ENCODE data around the gene METTL17.
A peak's percentile ranks its signal among the peaks of the same experiment; 100 is the strongest.
"Not testable (repeated sequence)": the region's sequence is repeated elsewhere in the genome, so short reads cannot be mapped to it uniquely, and the experiment has no call there.

The METTL17 gene

GRCh38 chr14:20997564-20997963 is 7.8 kb downstream of the METTL17 start:
- DNase-seq = no peak

GRCh38 chr14:20998139-20998538 is 8.4 kb downstream of the METTL17 start:
- no peak for DNase-seq

GRCh38 chr14:20998674-20999366 is 9.0 kb downstream of the METTL17 start, which contains the start of gene SLC39A2:
SLC39A2 (plus strand) TSS chr14:20999293; CDS start chr14:20999447, 154 bp downstream.
- no peak for DNase-seq

DNA sequence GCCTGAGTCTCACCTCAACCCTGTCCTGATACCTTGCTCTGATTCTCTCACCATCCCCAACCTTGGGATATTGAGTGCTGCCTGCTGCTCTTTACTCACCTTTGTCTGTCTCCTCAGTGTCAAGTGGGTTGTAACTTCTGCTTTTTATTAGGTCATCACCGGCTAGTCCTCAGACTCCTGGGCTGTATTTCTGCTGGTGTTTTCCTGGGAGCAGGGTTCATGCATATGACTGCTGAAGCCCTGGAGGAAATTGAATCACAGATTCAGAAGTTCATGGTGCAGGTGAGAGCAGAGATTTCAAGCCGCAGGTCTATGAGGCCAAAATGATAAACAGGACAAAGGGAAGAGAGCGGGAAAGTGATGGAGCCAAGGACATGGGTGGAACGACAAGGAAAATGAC is 9.8 kb downstream of the METTL17 start:
- no peak for DNase-seq

DNA sequence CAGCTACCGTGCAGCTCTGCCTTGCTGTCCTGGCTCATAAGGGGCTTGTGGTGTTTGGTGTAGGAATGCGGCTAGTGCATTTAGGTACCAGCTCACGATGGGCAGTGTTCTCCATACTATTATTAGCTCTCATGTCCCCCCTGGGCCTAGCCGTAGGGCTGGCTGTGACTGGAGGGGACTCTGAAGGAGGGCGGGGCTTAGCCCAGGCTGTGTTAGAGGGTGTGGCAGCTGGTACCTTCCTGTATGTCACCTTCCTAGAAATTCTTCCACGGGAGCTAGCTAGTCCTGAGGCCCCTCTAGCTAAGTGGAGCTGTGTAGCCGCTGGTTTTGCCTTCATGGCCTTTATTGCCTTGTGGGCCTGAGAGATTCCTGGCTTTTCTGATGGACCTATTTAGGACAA is 11.4 kb downstream of the METTL17 start:
- no peak for DNase-seq

- no peak for DNase-seq
These were observed 14.1 kb downstream of the METTL17 start for GRCh38 chr14:21003788-21004346.

DNA sequence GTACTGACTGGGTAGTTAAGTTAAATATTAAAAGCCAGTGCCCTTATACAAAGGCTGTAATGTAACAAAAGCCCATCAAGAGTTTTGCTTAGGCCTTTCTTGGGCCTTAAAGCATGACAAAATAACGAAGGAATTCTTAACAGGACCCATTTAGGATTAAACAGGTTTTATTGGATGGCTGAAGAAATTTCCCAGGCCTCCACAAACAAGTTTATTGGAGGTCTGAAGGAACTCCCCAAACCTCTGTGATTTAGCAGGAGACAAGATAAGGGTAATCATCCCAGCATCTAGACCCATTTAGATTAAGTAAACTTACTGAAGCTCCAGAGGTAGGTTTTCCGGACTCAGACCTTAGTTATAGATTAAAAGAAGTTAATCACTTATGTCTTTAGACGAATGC is 19.9 kb downstream of the METTL17 start:
- not testable (repeated sequence) for DNase-seq

DNA sequence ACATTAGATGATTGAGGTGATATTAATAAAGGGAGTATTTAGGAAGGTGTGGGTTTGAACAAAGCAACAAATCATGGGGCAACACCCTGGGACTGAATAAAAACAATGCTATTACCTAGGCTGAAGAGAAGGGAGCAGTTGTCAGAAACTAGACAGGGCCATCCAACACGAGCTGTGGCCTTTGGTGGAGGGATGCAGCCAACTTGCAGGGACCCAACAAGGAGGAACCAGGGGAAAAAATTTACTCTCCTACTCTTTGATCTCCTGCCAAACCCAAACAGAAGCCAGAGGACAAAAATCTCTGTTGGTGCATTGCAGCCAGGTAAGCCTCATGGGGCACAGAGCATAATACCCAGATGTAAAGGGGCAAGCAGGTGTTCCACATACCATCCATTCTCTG is 21.4 kb downstream of the METTL17 start:
- DNase-seq = no peak

- DNase-seq = peak; percentile 90
These were observed 25.0 kb downstream of the METTL17 start for GRCh38 chr14:21014761-21015190.

DNA sequence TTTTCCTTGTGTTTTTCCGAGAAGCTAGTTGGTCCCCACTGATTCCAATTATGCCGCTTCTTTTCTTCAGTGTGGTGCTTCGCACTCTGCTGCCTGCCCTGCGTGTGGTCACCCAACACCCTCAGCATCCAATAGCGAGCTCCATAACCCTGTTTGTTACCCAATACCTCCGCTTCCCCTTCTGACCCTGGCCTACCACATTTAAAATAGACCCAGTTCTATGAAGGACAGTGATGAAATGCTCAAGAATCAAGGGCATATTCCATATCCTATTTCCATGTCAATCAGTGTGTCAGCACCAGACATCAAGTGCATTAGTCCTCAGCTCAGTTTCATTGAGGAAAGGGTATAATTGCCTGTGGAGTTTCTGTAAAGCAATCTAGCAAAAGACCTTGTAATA is 25.5 kb downstream of the METTL17 start:
- no peak for DNase-seq

DNA sequence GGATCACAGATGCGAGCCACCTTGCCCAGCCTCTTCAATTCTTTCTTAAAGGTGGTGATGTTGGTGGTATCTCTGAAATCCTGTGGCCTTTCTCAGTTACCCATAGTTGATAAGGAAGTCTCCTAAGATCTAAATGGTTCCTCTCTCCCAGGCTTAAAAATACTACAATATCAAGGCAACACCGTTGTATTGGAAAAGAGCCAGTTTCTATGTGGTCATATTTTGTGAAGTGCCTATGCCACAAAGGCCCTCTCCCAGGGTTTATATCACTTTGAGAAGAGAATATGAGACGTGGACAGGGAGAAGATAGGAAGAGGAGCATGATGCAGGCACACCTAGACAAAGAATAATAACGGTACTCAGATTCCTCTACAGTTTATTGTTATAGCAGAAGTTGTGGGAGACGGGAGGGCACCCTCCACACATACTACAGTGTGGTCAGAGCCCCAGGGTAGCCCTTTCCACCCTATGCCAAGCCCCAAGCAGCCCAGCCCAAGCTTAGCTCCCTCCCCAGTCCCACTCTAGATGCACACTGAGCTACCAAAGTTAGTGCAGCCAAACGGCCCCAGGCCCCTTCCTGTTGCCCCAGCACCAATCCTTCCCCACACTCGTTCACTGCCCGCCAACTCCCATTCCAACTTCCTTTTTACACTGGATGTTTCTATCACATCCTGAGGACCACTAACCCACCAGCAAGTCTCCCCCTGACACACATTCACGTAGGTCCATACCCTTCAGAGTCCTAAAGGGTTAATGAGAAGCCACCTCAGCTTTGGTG is 26.8 kb downstream of the METTL17 start:
- no peak for DNase-seq

DNA sequence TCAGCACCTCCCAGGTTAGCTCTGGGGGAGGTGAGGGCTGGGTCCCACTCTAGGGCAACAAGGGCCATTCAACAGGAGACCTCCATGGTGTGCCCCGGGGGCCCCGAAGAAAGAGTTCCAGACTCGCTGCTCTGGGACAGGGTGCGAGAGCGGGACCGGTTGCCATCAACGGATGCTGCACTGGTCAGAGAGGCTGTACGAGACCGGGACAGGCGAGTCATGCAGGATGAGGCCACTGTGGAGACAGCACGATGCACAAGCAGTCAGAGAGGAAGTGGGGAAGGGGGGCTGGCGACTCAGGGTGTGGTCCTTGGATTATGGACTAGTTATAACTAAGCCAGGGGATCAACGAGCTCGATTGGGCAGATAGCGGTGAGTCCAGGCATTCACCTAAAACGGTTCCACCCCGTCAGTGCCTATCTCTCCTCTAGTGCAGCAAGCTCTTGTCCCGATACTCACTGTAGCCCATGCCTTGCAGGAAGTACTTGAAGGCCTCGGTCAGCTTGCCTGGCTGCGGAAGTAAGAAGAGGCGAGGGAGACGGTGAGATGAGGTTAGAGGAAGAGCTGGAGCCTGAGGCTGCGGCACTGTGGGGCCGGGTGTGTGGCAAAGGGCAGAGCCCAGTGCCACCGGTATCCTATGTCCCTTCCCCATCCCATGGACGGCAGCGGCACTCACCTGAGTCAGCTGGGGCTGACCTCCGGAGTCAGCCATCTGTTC is 27.9 kb downstream of the METTL17 start:
- DNase-seq = no peak

DNA sequence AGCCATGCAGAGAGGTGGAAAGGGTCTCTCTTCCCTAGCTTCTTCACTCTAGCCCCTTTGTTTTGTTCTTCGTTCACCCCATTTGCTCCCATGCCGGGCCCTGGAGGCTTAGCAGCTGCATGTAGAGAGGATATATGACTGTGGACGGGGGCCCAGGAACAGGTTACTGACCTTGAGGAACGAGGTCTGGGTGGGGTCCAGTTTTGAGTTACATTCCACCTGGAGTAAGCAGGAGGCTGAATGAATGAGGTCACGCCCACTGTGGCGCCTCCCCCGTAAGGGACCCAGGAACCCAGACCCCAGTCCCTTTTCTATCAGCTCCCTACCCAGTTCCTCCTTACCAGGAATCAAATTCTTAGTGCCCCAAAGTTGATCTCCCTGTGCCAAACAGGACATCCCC is 28.5 kb downstream of the METTL17 start:
- no peak for DNase-seq

GRCh38 chr14:21018781-21019180 is 29.0 kb downstream of the METTL17 start:
- no peak for DNase-seq

GRCh38 chr14:21019366-21019765 is 29.6 kb downstream of the METTL17 start:
- DNase-seq = no peak

GRCh38 chr14:21020977-21021545 is 31.3 kb downstream of the METTL17 start:
- no peak for DNase-seq

DNA sequence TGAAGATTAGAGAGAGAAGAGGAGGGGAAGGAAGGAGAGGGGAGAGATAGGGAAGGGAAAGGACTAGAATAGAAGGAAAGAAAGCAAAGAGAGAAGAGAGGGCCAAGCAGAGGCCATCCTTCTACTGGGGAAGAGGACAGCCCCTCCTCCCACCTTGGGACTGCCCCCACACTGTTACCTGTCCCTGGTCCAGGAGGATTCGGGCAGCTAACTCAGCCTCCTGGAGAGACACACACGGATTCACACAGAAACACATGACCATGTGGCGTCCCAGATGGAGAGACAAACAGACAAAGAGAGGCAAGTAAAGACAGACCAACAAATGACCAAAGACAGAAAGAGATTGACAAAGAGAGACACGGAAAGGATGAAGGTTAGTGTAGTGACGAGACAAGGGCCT is 32.9 kb downstream of the METTL17 start:
- no peak for DNase-seq

- no peak for DNase-seq
These were observed 33.4 kb downstream of the METTL17 start for GRCh38 chr14:21023174-21023573.

GRCh38 chr14:21023817-21024584 is 34.2 kb downstream of the METTL17 start:
- DNase-seq = peak; percentile 45

GRCh38 chr14:21024585-21025370 is 35.0 kb downstream of the METTL17 start, which contains the start of gene NDRG2:
NDRG2 (minus strand) TSS chr14:21025061; CDS start chr14:21023315, 1,746 bp downstream.
- DNase-seq = peak; percentile 90

Data from CD4-positive, alpha-beta T cell treated with Interleukin-6 for 4 hours (primary cell).